GM19324 (cell line): ENCODE measurements around the gene SDF2.

Experiments used
- ATAC-seq: cut with Tn5 transposase; IDR thresholded peaks from one replicate; pipeline ENCODE4 v1.9.1; 2021; ENCODE audit warnings: mild to moderate bottlenecking, moderate library complexity; ENCODE audit not compliant: unreplicated experiment, low FRiP score

Gene SDF2

GRCh38 chr17:28661635-28662526 lies at the start of gene SDF2, which contains the start of gene SUPT6H:
Gene SDF2 (minus strand): TSS chr17:28661906. CDS start chr17:28661876, 30 bp downstream.
Gene SUPT6H (plus strand): TSS chr17:28662205. CDS start chr17:28673402, 11,197 bp downstream.
- ATAC-seq = peak; percentile 91

GRCh38 chr17:28710861-28711722 lies 49.4 kb upstream of the SDF2 start:
- ATAC-seq = peak; percentile 72

- ATAC-seq = no peak
Observed at GRCh38 chr17:28707339-28707720, 45.6 kb upstream of the SDF2 start.

- no peak for ATAC-seq
Observed at GRCh38 chr17:28706471-28707338, 45.0 kb upstream of the SDF2 start.

- ATAC-seq = no peak
Observed at GRCh38 chr17:28705728-28706334, 44.1 kb upstream of the SDF2 start.

GRCh38 chr17:28705074-28705659 lies 43.5 kb upstream of the SDF2 start:
- ATAC-seq = no peak

GRCh38 chr17:28704219-28704858 lies 42.6 kb upstream of the SDF2 start:
- no peak for ATAC-seq

- ATAC-seq = no peak
Observed at GRCh38 chr17:28703552-28704218, 42.0 kb upstream of the SDF2 start.

- no peak for ATAC-seq
Observed at GRCh38 chr17:28702752-28703150, 41.0 kb upstream of the SDF2 start.

- ATAC-seq = no peak
Observed at GRCh38 chr17:28702026-28702751, 40.5 kb upstream of the SDF2 start.

GRCh38 chr17:28700830-28701492 lies 39.3 kb upstream of the SDF2 start:
- no peak for ATAC-seq

GRCh38 chr17:28700278-28700677 lies 38.6 kb upstream of the SDF2 start:
- ATAC-seq = no peak

GRCh38 chr17:28698253-28698941 lies 36.7 kb upstream of the SDF2 start:
- no peak for ATAC-seq

GRCh38 chr17:28693869-28694268 lies 32.2 kb upstream of the SDF2 start:
- ATAC-seq = no peak

GRCh38 chr17:28689011-28689410 lies 27.3 kb upstream of the SDF2 start:
- no peak for ATAC-seq

GRCh38 chr17:28688481-28688880 lies 26.8 kb upstream of the SDF2 start:
- ATAC-seq = no peak

- ATAC-seq = no peak
Observed at GRCh38 chr17:28686296-28686695, 24.6 kb upstream of the SDF2 start.
